Gastroesophageal sphincter (tissue), 4 donors: ENCODE data around the gene LIN52. TPM values are rescaled to one million over a fixed set of nuclear protein-coding genes. Genes with fewer than 3 reads are reported as not detected.

ENCODE experiments used
- ATAC-seq: fragments of 150-250 bp; one replicate; pipeline ENCODE4 v1.9.1; 2016; ENCODE audit warnings: mild to moderate bottlenecking, moderate library complexity
- H3K27ac ChIP-seq, 4 donors: fragments of 200-600 bp; sonication (generic) in 3 of 4; 1 replicate in 3 of 4; 2 replicates in 1 of 4; pipeline ENCODE4 v1.5.1; 2016 to 2019
- H3K27me3 ChIP-seq: fragments of 200-600 bp; sonication (generic); one replicate; pipeline ENCODE4 v1.5.1; 2019
- H3K36me3 ChIP-seq, 2 donors: fragments of 200-600 bp; sonication (generic); one replicate each; pipeline ENCODE4 v1.5.1; 2019; ENCODE audit warnings: control low read depth in 1 of 2
- H3K4me1 ChIP-seq, 3 donors: fragments of 200-600 bp; sonication (generic); 1 replicate in 2 of 3; 2 replicates in 1 of 3; pipeline ENCODE4 v1.5.1; 2016 to 2019; ENCODE audit warnings: control low read depth in 2 of 3
- H3K4me3 ChIP-seq, 2 donors: fragments of 200-600 bp; sonication (generic); one replicate each; pipeline ENCODE4 v1.5.1; 2019; ENCODE audit warnings: mild to moderate bottlenecking in 1 of 2, moderate library complexity in 1 of 2
- H3K9me3 ChIP-seq, 3 donors: fragments of 200-600 bp; sonication (generic); one replicate each; pipeline ENCODE4 v1.5.1; 2017 to 2019; ENCODE audit warnings: control low read depth in 2 of 3
- CTCF ChIP-seq, 4 experiments: fragments of 200-600 bp in 2 of 4; fragments of 450-650 bp in 2 of 4; sonication (generic) in 1 of 4; IDR thresholded peaks; one replicate each; pipeline ENCODE4 v1.5.1; 2017 to 2019; ENCODE audit warnings: antibody characterized with exemption in 4 of 4, mild to moderate bottlenecking in 2 of 4, moderate library complexity in 2 of 4
- EP300 ChIP-seq: sonication (generic); formaldehyde crosslinking; IDR thresholded peaks from one replicate; pipeline ENCODE4 v1.6.1; 2017; ENCODE audit warnings: antibody characterized with exemption, mild to moderate bottlenecking
- POLR2A ChIP-seq, 2 donors: fragments of 450-650 bp; IDR thresholded peaks; one replicate each; pipeline ENCODE4 v1.6.1; 2017; ENCODE audit warnings: antibody characterized with exemption in 2 of 2, mild to moderate bottlenecking in 2 of 2, moderate library complexity in 1 of 2
- POLR2AphosphoS5 ChIP-seq: sonication (generic); formaldehyde crosslinking; IDR thresholded peaks from one replicate; pipeline ENCODE4 v1.6.1; 2017; ENCODE audit warnings: antibody characterized with exemption
- WGBS, 2 donors: methylation state at CpG; one replicate each; pipeline ENCODE4 v1.1.5; 2018; ENCODE audit warnings: low coverage in 1 of 2; 5-methylcytosine and 5-hydroxymethylcytosine counted together
- total RNA-seq, 4 donors: library from RNA; depleted of rRNA; stranded (reverse); fragments of >200 nt; gene quantifications; one replicate each; pipeline ENCODE4 v1.1.0, GENCODE V29; 2016

LIN52 gene
- total RNA-seq, 4 donors from 2014 or later = 8.1 to 15.9 (median 9.9) TPM

GRCh38 chr14:74083161-74083560 is 1.6 kb upstream of the LIN52 start:
- H3K27me3 ChIP-seq = no peaks in the 10 kb centered on the region
- WGBS, 2 donors = 85 to 92% methylated on average over 3 of the region's 3 CpGs
- no peak for ATAC-seq
- H3K4me3 ChIP-seq = peak overlapping the region; percentile 81 to 91
- TF ChIP-seq CTCF (IDR thresholded peaks at IDR 0.05) (no peak), POLR2AphosphoS5 (no peak), EP300 (no peak), POLR2A (IDR thresholded peaks at IDR 0.05) (no peak)
- peak overlapping the region; percentile 79 to 95 (median 90) for H3K27ac ChIP-seq
- H3K36me3 ChIP-seq = no peaks in the 10 kb centered on the region
- peaks cover 0 to 44% (median 7%) of the 10 kb centered on the region in 3 donors for H3K4me1 ChIP-seq
- H3K9me3 ChIP-seq = no peaks in the 10 kb centered on the region

DNA sequence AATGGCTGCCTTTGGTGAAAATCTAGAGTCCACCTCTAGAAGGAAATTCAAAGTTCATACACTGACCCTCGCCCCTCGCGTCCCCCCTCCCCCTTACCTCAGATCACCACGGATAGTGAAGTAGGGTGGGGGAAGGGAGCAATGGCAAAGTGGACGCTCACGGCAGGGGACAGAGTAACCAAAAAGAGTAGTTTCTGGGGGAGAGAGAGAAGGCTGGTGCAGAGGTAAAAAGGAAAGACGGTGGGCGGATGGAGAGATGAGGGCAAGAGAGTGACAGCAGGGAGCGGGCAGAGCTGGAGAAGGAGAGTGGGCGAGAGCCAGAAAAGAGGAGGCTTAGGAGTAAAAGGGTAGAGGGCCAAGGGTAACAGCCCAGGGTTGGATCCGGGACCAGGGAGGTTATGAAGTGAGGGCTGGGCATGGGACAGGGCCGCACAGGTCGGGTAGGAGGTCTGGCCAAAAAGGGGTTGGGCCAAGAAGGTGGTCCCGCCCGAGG is 926 bp upstream of the LIN52 start:
- Histone ChIP-seq H3K27me3 (no peaks in the 10 kb centered on the region), H3K4me3 (peak overlapping the region; percentile 81 to 91), H3K36me3 (no peaks in the 10 kb centered on the region), H3K9me3 (no peaks in the 10 kb centered on the region), H3K4me1 (peaks cover 0 to 44% (median 7%) of the 10 kb centered on the region in 3 donors), H3K27ac (peak overlapping the region; percentile 79 to 95 (median 90))
- 1% methylated on average over 10 to 12 of the region's 15 CpGs for WGBS, 2 donors
- peak; percentile 19 for ATAC-seq
- TF ChIP-seq EP300 (no peak), CTCF (IDR thresholded peaks at IDR 0.05) (no peak), POLR2AphosphoS5 (no peak), POLR2A (IDR thresholded peaks at IDR 0.05) (no peak)

DNA sequence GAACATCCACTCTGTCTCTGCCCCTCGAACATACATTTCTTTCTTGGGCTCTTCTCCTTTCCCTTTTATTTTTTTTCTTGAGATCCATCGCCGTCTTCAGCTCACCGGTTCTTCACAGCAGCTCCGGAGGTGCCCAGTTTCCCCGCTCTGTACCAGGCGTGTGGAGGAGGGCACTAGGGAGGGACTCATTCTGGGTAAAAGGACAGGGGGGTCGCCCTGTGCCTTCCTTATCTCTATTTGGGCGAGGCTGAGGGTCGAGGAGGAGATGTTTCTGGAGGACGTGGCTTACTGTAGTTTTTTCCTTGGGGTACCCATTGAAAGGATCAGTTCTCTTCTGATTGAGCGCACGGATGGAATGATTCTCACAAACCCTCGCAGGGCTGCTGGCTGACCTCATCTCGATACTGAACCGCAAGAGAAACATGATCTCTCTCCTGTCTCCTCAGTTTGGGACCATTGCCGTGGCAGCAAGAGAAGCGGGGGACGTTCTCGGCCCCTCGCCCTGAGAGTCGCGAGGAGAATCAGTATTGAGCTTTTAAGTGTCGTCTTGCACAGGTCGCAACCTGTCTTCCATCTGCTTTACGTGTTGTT is 386 bp downstream of the LIN52 start:
- Histone ChIP-seq H3K4me3 (peak overlapping the region; percentile 81 to 85), H3K27ac (peak overlapping the region; percentile 76 to 93 (median 86)), H3K4me1 (peaks cover 0 to 44% (median 7%) of the 10 kb centered on the region in 3 donors), H3K27me3 (no peaks in the 10 kb centered on the region), H3K36me3 (no peaks in the 10 kb centered on the region), H3K9me3 (no peaks in the 10 kb centered on the region)
- ATAC-seq = no peak
- no peak for TF ChIP-seq POLR2AphosphoS5
- peak in 1 of 2 donors; percentile 30 for TF ChIP-seq POLR2A (IDR thresholded peaks at IDR 0.05)
- 0 to 1% methylated on average over 13 to 16 of the region's 26 CpGs for WGBS, 2 donors

GRCh38 chr14:74085828-74086227 is 1.1 kb downstream of the LIN52 start:
- TF ChIP-seq CTCF (IDR thresholded peaks at IDR 0.05) = no peak
- TF ChIP-seq POLR2AphosphoS5 = no peak
- TF ChIP-seq POLR2A (IDR thresholded peaks at IDR 0.05) = no peak
- TF ChIP-seq EP300 = no peak
- H3K36me3 ChIP-seq = peaks cover 0 to 2% of the 10 kb centered on the region in 2 donors
- ATAC-seq = no peak
- H3K9me3 ChIP-seq = no peaks in the 10 kb centered on the region
- H3K4me3 ChIP-seq = peak overlapping the region in 1 of 2 donors; percentile 81
- H3K27me3 ChIP-seq = no peaks in the 10 kb centered on the region
- peaks cover 0 to 44% (median 7%) of the 10 kb centered on the region in 3 donors for H3K4me1 ChIP-seq
- peak overlapping the region in 1 of 4 donors; percentile 87 for H3K27ac ChIP-seq
- 77 to 100% methylated on average over 1 of the region's 1 CpG for WGBS, 2 donors

GRCh38 chr14:74089251-74090020 is 4.7 kb downstream of the LIN52 start:
- Histone ChIP-seq H3K27ac (no peak overlapping the region), H3K4me3 (no peak overlapping the region), H3K27me3 (no peaks in the 10 kb centered on the region), H3K9me3 (no peaks in the 10 kb centered on the region), H3K4me1 (peaks cover 0 to 18% (median 7%) of the 10 kb centered on the region in 3 donors), H3K36me3 (peaks cover 0 to 38% of the 10 kb centered on the region in 2 donors)
- TF ChIP-seq POLR2AphosphoS5 (no peak), CTCF (IDR thresholded peaks at IDR 0.05) (no peak), EP300 (no peak)
- 78 to 83% methylated on average over 6 of the region's 8 CpGs for WGBS, 2 donors
- no peak for ATAC-seq
